Measurements from ENCODE around the gene ALDH1A1.

The ALDH1A1 gene

DNA sequence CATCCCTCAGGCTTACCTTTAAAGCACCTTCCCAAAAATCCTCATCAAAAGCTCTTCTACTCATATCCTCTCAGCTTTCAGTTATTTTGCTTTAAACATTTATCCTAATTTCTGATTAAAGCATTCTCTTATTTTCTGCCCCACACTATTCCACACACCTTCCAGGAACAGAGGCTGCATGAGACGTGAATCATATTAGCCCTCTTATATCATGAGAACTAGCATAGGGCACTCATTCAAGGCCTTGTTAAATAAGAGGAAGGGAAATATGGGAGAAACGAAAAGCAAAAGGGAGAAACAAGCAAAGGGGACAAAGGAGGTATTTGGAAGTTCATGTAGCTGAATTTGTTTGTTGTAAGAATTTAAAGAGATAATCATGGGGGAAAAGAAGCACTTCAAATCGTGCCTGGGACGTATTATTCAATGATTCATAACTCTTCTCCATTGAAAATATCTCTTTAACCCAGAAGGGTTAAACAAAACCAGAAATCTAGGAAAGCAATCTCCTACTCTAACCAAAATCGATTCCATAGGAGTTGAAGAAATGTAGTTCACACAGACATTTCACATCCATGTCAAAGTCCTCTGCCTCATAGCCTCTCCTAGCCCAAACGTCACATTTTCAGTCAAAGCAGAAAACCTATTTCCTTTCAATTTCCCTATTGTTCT, 4.1 kb downstream of the ALDH1A1 start:
- TF ChIP-seq, protein P1, sequence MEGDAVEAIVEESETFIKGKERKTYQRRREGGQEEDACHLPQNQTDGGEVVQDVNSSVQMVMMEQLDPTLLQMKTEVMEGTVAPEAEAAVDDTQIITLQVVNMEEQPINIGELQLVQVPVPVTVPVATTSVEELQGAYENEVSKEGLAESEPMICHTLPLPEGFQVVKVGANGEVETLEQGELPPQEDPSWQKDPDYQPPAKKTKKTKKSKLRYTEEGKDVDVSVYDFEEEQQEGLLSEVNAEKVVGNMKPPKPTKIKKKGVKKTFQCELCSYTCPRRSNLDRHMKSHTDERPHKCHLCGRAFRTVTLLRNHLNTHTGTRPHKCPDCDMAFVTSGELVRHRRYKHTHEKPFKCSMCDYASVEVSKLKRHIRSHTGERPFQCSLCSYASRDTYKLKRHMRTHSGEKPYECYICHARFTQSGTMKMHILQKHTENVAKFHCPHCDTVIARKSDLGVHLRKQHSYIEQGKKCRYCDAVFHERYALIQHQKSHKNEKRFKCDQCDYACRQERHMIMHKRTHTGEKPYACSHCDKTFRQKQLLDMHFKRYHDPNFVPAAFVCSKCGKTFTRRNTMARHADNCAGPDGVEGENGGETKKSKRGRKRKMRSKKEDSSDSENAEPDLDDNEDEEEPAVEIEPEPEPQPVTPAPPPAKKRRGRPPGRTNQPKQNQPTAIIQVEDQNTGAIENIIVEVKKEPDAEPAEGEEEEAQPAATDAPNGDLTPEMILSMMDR (IDR thresholded peaks at IDR 0.05; ENCODE audit: insufficient read depth, low read depth, low read length, missing control alignments) = no peak
- no peak overlapping the region for H3K4me3 ChIP-seq (ENCODE audit: low read length)
- no peak for DNase-seq (ENCODE audit: low read depth)

DNA sequence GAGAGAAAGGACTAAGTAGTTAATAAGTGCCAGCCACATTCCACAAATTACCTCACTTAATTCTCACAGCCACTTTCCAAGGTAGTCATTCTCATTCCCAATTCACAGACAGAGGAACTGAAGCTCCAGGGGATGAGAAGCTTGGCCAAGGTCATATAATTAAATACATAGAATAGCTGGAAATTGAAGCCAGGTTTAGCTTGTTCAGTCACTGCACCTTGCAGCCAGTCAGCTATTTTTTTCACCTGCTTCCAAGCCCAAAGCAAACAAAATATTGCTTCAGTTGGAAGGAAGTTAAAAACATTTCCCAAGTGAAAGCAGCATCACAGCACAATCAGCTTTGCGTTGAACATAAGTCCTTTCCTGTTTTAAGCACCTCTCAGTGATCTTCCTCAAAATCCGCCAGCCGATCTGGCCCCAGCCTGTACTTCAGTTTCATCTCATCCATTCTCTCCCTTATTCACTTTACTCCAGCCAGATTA, 4.8 kb downstream of the ALDH1A1 start:
- TF ChIP-seq, protein P1 (IDR thresholded peaks at IDR 0.05; ENCODE audit: insufficient read depth, low read depth, low read length, missing control alignments) = no peak
- H3K4me3 ChIP-seq (ENCODE audit: low read length) = no peak overlapping the region
- no peak for DNase-seq (ENCODE audit: low read depth)

DNA sequence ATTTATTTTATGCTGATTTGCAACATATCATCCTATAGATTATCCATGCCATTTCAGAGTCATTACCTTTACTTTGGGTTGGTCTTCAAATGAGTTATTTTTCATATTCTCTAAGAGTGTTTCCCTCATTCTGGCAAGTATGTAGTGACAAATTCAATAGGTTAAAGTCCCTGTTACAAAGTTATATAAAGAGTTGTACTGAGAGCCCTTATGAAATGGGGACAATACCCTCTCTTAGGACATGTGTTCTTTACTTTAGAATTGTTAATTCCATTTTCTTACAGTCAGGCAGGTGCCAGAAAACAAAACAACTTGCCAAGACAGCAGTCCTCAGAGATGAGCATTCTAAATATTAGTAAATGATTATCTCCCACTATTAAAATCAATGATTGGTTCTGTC, 6.0 kb downstream of the ALDH1A1 start:
- no peak for DNase-seq (ENCODE audit: low read depth)
- TF ChIP-seq, protein P1 (IDR thresholded peaks at IDR 0.05; ENCODE audit: insufficient read depth, low read depth, low read length, missing control alignments) = no peak
- no peak overlapping the region for H3K4me3 ChIP-seq (ENCODE audit: low read length)

DNA sequence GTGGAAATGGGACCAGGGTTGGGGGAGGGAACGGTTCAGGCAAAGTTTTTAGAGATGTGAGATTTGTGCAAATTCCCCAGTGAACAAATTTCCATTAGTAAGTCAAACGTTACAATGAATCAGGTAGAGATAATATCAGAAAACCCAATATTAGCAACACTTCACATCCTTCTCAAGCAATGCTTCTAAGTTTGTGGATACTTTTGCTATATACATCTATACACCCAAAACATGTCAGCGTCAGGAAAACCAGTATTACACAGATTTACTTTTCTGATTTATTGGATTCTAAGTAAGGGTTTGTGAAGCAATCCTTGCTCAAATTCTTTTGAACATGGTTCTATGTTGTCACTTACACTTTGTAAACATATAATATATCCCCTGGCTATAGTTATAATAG, 6.5 kb downstream of the ALDH1A1 start:
- H3K4me3 ChIP-seq (ENCODE audit: low read length) = no peak overlapping the region
- TF ChIP-seq, protein P1 (IDR thresholded peaks at IDR 0.05; ENCODE audit: insufficient read depth, low read depth, low read length, missing control alignments) = no peak

GRCh38 chr9:72945391-72945790, 7.5 kb downstream of the ALDH1A1 start:
- no peak overlapping the region for H3K4me3 ChIP-seq (ENCODE audit: low read length)
- TF ChIP-seq, protein P1 (IDR thresholded peaks at IDR 0.05; ENCODE audit: insufficient read depth, low read depth, low read length, missing control alignments) = no peak
- no peak for DNase-seq (ENCODE audit: low read depth)

More for the DNA sequence above, 6.5 kb downstream of the ALDH1A1 start:
- no peak for DNase-seq (ENCODE audit: low read depth)

- DNase-seq (ENCODE audit: low read depth) = no peak
- no peak overlapping the region for H3K4me3 ChIP-seq (ENCODE audit: low read length)
- TF ChIP-seq, protein P1 (IDR thresholded peaks at IDR 0.05; ENCODE audit: insufficient read depth, low read depth, low read length, missing control alignments) = no peak
Measured at GRCh38 chr9:72943844-72944462, 8.9 kb downstream of the ALDH1A1 start.

All from epithelial cell of esophagus (primary cell).